Breast epithelium (tissue), 4 donors: ENCODE results near the gene EFNA5. TPM values are rescaled to one million over a fixed set of nuclear protein-coding genes. Genes with fewer than 3 reads are reported as not detected.

Experiments used
- DNase-seq, 2 donors: peaks; one replicate each; pipeline ENCODE4 v3.0.0-alpha.2; 2019; ENCODE audit warnings: low spot score in 2 of 2
- H3K27ac ChIP-seq, 2 donors: fragments of 200-600 bp; sonication (generic) in 1 of 2; one replicate each; pipeline ENCODE4 v1.5.1; 2016 to 2019; ENCODE audit warnings: mild to moderate bottlenecking in 1 of 2
- H3K27me3 ChIP-seq, 2 donors: fragments of 200-600 bp; sonication (generic) in 1 of 2; one replicate each; pipeline versions ENCODE4 v1.5.1 to v1.6.0; 2017 to 2019; ENCODE audit warnings: control low read depth in 1 of 2, mild to moderate bottlenecking in 1 of 2
- H3K36me3 ChIP-seq: fragments of 200-600 bp; one replicate; pipeline ENCODE4 v1.5.1; 2019
- H3K4me1 ChIP-seq, 2 donors: fragments of 200-600 bp; sonication (generic); one replicate each; pipeline ENCODE4 v1.5.1; 2016 to 2019; ENCODE audit warnings: control low read depth in 1 of 2
- H3K4me3 ChIP-seq, 3 donors: fragments of 200-600 bp; sonication (generic); 1 replicate in 2 of 3; 2 replicates in 1 of 3; pipeline ENCODE4 v1.5.1; 2016 to 2019; ENCODE audit warnings: mild to moderate bottlenecking in 3 of 3, moderate library complexity in 2 of 3
- H3K9me3 ChIP-seq, 2 donors: fragments of 200-600 bp; sonication (generic) in 1 of 2; one replicate each; pipeline ENCODE4 v1.5.1; 2016 to 2019; ENCODE audit warnings: control low read depth in 1 of 2
- POLR2A ChIP-seq: fragments of 450-650 bp; IDR thresholded peaks from one replicate; pipeline ENCODE4 v1.6.1; 2016; ENCODE audit warnings: antibody characterized with exemption, mild to moderate bottlenecking, moderate library complexity
- POLR2AphosphoS5 ChIP-seq, 3 donors: sonication (generic); formaldehyde crosslinking; IDR thresholded peaks; one replicate each; pipeline ENCODE4 v1.6.1; 2017; ENCODE audit warnings: antibody characterized with exemption in 3 of 3
- intact Hi-C: fragments of 100-400 bp; cut with DNase I; formaldehyde crosslinking; loops from one replicate; pipeline ENCODE4 v1.15.1; 2023; ENCODE audit warnings: low total_unique reads
- total RNA-seq, 3 donors: library from RNA; depleted of rRNA; stranded (reverse); fragments of >200 nt; gene quantifications; one replicate each; pipeline ENCODE4 v1.1.0, GENCODE V29; 2016
- TF ChIP-seq, protein P1 (sequence below), 3 donors: fragments of 450-650 bp; IDR thresholded peaks; one replicate each; pipeline ENCODE4 v1.5.1; 2016 to 2017; ENCODE audit warnings: antibody characterized with exemption in 3 of 3, mild to moderate bottlenecking in 3 of 3, moderate library complexity in 3 of 3

The EFNA5 gene
- total RNA-seq, 3 donors from 2014 or later = 12.1 to 34.2 (median 12.3) TPM

DNA sequence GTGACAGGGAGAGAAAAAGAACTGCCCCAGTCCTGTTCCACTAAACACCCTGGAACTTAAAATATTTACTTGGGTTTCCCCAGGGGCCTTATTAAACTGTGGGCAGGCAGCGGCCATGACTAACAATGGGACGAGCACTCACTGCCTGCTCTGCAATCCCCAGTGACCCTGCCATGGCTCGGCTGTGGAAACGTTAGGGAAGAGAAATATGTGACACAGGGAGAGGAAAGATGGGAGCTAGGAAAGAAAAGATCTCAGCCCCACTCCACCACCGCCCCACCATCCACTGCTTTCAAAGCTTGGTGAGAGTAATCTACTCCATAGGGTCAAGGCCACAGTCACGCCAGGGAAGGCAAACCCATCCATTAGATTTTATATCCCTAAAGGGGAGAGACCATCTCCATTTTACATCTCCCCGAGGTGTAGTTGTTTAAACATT is 117.6 kb downstream of the EFNA5 start:
- Histone ChIP-seq H3K27ac (peak overlapping the region in 1 of 2 donors; percentile 27), H3K36me3 (no peaks in the 10 kb centered on the region), H3K4me1 (no peaks in the 10 kb centered on the region), H3K27me3 (no peaks in the 10 kb centered on the region), H3K4me3 (no peak overlapping the region), H3K9me3 (no peaks in the 10 kb centered on the region)
- DNase-seq = no peak
- TF ChIP-seq POLR2AphosphoS5 (IDR thresholded peaks at IDR 0.05) (no peak), POLR2A (no peak)
- TF ChIP-seq, protein P1, sequence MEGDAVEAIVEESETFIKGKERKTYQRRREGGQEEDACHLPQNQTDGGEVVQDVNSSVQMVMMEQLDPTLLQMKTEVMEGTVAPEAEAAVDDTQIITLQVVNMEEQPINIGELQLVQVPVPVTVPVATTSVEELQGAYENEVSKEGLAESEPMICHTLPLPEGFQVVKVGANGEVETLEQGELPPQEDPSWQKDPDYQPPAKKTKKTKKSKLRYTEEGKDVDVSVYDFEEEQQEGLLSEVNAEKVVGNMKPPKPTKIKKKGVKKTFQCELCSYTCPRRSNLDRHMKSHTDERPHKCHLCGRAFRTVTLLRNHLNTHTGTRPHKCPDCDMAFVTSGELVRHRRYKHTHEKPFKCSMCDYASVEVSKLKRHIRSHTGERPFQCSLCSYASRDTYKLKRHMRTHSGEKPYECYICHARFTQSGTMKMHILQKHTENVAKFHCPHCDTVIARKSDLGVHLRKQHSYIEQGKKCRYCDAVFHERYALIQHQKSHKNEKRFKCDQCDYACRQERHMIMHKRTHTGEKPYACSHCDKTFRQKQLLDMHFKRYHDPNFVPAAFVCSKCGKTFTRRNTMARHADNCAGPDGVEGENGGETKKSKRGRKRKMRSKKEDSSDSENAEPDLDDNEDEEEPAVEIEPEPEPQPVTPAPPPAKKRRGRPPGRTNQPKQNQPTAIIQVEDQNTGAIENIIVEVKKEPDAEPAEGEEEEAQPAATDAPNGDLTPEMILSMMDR (IDR thresholded peaks at IDR 0.05) = no peak
- intact Hi-C loops = no loop called here

DNA sequence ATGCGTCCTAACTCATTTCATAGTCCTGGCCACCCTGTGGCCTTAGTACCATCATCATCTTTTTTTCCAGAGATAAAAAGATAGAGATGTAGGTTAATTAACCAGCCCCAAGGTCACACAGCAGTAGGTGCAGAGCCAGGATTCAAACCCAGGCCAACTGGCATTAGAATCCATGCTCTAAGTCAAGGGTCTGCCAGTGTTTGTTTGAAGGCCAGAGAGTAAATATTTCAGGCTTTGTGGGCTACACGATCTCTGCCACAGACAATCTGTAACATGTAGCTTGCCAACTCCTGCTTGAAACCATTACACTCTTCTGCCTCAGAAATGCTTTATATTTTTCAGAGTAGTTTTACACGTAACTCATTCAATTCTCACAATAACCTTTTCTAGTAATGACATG is 119.6 kb downstream of the EFNA5 start:
- peak overlapping the region in 1 of 2 donors; percentile 33 for H3K27ac ChIP-seq
- intact Hi-C loops = no loop called here
- H3K27me3 ChIP-seq = no peaks in the 10 kb centered on the region
- TF ChIP-seq, protein P1 (IDR thresholded peaks at IDR 0.05) = no peak
- TF ChIP-seq POLR2A (no peak), POLR2AphosphoS5 (IDR thresholded peaks at IDR 0.05) (no peak)
- H3K9me3 ChIP-seq = no peaks in the 10 kb centered on the region
- H3K4me3 ChIP-seq = no peak overlapping the region
- no peaks in the 10 kb centered on the region for H3K36me3 ChIP-seq
- H3K4me1 ChIP-seq = no peaks in the 10 kb centered on the region
- no peak for DNase-seq

DNA sequence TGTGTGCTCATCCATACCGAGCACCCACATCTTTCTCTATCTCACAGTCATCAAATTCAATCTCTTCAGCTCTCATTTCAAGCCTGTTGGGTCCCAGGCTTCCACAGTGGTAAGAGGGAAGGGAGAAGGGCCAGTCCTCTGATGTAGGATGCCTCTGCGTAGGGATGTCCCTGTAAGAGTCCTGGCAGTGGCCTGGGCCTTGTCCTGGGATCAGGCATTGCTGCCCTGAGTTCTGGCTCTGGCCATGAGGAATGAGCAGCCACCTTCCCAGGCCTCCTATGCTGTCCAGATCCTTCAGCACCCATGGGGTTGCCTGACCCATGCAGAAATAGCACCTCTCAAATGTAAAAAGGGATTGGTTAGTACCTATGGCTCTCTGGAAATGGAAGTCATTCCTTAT is 121.2 kb downstream of the EFNA5 start:
- TF ChIP-seq POLR2A (no peak), POLR2AphosphoS5 (IDR thresholded peaks at IDR 0.05) (no peak)
- TF ChIP-seq, protein P1 (IDR thresholded peaks at IDR 0.05) = no peak
- no peak overlapping the region for H3K27ac ChIP-seq
- intact Hi-C loops = no loop called here
- no peaks in the 10 kb centered on the region for H3K4me1 ChIP-seq
- H3K4me3 ChIP-seq = no peak overlapping the region
- no peak for DNase-seq
- H3K36me3 ChIP-seq = no peaks in the 10 kb centered on the region
- no peaks in the 10 kb centered on the region for H3K9me3 ChIP-seq
- no peaks in the 10 kb centered on the region for H3K27me3 ChIP-seq

DNA sequence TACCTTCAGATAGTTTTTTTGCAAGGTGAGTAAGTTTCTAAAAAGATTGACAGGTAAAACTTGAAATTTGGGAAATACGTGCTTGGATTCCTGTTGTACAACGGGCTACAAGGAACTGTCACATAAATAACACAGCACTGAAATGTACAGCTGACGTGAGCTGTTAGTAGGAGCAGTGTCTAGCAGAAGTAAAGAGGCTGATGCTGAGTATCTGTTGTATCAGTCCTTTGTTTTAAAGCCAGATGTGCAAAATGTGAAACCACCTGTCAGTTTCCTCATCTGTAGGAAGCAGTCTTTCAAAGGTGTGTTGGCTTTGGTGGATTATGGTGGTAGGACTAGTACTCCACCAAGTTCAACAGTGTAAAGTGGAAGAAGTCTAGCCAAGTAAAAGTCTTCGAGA is 122.3 kb downstream of the EFNA5 start:
- no peak overlapping the region for H3K4me3 ChIP-seq

DNA sequence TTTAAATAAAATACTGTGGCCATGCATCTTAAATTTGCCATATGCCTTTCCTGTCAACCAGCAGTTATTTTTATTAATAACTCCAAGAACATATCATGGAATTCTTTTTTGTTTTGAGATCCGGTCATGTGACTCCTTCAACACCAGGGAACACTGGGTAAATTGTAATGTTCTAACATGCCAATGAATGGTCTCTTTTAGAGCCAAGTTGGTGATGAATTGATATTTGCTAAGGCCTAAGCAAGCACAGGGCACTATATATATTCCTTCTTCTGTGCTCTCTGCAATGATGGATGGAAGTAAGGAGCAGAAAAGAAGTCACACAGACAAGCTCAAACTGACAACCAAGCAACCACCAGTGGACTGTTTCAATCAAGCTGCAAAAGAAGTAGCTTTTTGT is 124.0 kb downstream of the EFNA5 start:
- Histone ChIP-seq H3K36me3 (no peaks in the 10 kb centered on the region), H3K27me3 (no peaks in the 10 kb centered on the region), H3K27ac (no peak overlapping the region), H3K4me3 (no peak overlapping the region), H3K9me3 (no peaks in the 10 kb centered on the region), H3K4me1 (peaks cover 0 to 15% of the 10 kb centered on the region in 2 donors)
- TF ChIP-seq, protein P1 (IDR thresholded peaks at IDR 0.05) = no peak
- no peak for TF ChIP-seq POLR2AphosphoS5 (IDR thresholded peaks at IDR 0.05)
- no peak for TF ChIP-seq POLR2A
- intact Hi-C loops = no loop called here
- no peak for DNase-seq

More for the DNA sequence above, 122.3 kb downstream of the EFNA5 start:
- no peaks in the 10 kb centered on the region for H3K9me3 ChIP-seq
- H3K4me1 ChIP-seq = peaks cover 0 to 8% of the 10 kb centered on the region in 2 donors
- intact Hi-C loops = no loop called here
- DNase-seq = no peak
- TF ChIP-seq, protein P1 (IDR thresholded peaks at IDR 0.05) = no peak
- TF ChIP-seq POLR2AphosphoS5 (IDR thresholded peaks at IDR 0.05) (no peak), POLR2A (no peak)
- no peak overlapping the region for H3K27ac ChIP-seq
- no peaks in the 10 kb centered on the region for H3K36me3 ChIP-seq
- no peaks in the 10 kb centered on the region for H3K27me3 ChIP-seq
